Activated CD8-positive, alpha-beta T cell treated with anti-CD3 and anti-CD28 coated beads for 36 hours (primary cell): ENCODE measurements around the gene PANK4. TPM values are rescaled to one million over a fixed set of nuclear protein-coding genes. Genes with fewer than 3 reads are reported as not detected.

Experiments used
- ATAC-seq: fragments of 200-7000 bp; cut with Tn5 transposase; one replicate; pipeline ENCODE4 v1.10.0; 2021; ENCODE audit warnings: mild to moderate bottlenecking, moderate library complexity
- CTCF ChIA-PET: fragments of 350-600 bp; sonication (Branson Sonifier 250); formaldehyde crosslinking; loops from one replicate; lab custom pipeline; 2021; ENCODE audit warnings: antibody characterized with exemption; lab: Charles Lee
- POLR2A ChIA-PET: fragments of 350-600 bp; sonication (Branson Sonifier 250); formaldehyde crosslinking; loops from one replicate; lab custom pipeline; 2021; ENCODE audit warnings: antibody characterized with exemption; lab: Charles Lee
- DNase-seq: peaks from one replicate; pipeline ENCODE4 v3.0.0-alpha.2; 2020
- H3K27ac Mint-ChIP-seq: one replicate; pipeline ENCODE4 v1.8.0; 2021; ENCODE audit warnings: mild to moderate bottlenecking, mixed read lengths
- H3K27me3 Mint-ChIP-seq: one replicate; pipeline ENCODE4 v1.8.0; 2021; ENCODE audit warnings: mixed read lengths
- H3K36me3 Mint-ChIP-seq: one replicate; pipeline ENCODE4 v1.8.0; 2021; ENCODE audit warnings: low read depth, mixed read lengths
- H3K4me1 Mint-ChIP-seq: one replicate; pipeline ENCODE4 v1.8.0; 2021; ENCODE audit warnings: low read depth, mixed read lengths
- H3K4me3 Mint-ChIP-seq: one replicate; pipeline ENCODE4 v1.8.0; 2021; ENCODE audit warnings: mild to moderate bottlenecking, moderate library complexity, mixed read lengths
- H3K9me3 Mint-ChIP-seq: one replicate; pipeline ENCODE4 v1.8.0; 2021; ENCODE audit warnings: mixed read lengths
- intact Hi-C: fragments of 100-400 bp; cut with micrococcal nuclease; formaldehyde crosslinking; loops from one replicate; pipeline ENCODE4 v1.10.0; 2022
- total RNA-seq, 2 experiments: library from RNA; stranded (reverse); gene quantifications; one replicate each; pipeline ENCODE4 v1.2.3, GENCODE V29; 2021
- TF ChIP-seq, protein P1 (sequence below): fragments of 200-600 bp; IDR thresholded peaks from one replicate; pipeline ENCODE4 v1.8.0; 2022; ENCODE audit warnings: antibody characterized with exemption, mild to moderate bottlenecking

PANK4 gene
- total RNA-seq, 2 experiments from 2014 or later = 39.0 to 40.6 TPM

DNA sequence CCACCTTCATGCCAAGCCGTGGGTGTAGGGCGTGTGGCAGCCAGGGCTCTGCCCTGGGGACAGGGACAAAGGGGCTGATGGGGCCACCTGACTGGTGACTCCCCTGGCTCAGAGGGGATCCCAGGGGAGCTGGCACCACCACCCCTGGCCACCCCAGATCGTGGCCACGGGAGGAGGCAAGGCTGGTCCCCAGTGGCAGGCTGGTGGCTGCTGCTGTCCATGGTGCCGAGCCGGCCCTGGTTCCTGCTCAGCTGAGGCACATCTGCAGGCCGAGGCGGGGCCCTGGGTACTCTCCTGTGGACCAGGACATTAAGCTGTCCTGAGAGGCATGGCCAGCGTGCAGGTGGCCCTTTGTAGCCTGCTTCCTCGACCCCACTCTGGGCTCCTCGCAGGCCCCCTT is 43.8 kb downstream of the PANK4 start:
- Mint-ChIP-seq H3K27me3 (no peaks in the 10 kb centered on the region), H3K4me3 (no peak overlapping the region), H3K36me3 (no peaks in the 10 kb centered on the region), H3K4me1 (no peaks in the 10 kb centered on the region), H3K9me3 (no peaks in the 10 kb centered on the region), H3K27ac (no peak overlapping the region)
- CTCF ChIA-PET = no interaction called here
- intact Hi-C loops = no loop called here
- no peak for DNase-seq
- TF ChIP-seq, protein P1, sequence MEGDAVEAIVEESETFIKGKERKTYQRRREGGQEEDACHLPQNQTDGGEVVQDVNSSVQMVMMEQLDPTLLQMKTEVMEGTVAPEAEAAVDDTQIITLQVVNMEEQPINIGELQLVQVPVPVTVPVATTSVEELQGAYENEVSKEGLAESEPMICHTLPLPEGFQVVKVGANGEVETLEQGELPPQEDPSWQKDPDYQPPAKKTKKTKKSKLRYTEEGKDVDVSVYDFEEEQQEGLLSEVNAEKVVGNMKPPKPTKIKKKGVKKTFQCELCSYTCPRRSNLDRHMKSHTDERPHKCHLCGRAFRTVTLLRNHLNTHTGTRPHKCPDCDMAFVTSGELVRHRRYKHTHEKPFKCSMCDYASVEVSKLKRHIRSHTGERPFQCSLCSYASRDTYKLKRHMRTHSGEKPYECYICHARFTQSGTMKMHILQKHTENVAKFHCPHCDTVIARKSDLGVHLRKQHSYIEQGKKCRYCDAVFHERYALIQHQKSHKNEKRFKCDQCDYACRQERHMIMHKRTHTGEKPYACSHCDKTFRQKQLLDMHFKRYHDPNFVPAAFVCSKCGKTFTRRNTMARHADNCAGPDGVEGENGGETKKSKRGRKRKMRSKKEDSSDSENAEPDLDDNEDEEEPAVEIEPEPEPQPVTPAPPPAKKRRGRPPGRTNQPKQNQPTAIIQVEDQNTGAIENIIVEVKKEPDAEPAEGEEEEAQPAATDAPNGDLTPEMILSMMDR = no peak
- no peak for ATAC-seq
- POLR2A ChIA-PET = no interaction called here

DNA sequence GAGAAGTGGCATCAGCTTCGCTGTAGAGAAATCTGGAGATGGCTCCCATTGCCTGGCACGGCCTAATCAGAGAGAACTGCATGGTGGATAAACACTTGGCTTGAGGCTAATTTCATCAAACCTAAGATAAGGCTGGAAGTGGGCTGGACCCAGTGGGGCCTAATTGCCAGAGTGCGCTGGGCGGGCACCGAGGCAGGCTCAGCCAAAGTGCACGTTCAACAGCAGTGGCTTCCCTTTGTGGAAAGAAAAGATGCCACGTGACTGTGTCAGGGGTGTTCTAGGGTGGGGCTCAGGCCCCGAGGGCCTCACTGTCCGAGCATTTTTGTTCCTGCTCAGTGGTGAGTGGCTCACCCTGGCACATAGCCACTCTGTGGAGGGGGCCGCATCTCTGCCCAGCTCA is 44.5 kb downstream of the PANK4 start:
- no peaks in the 10 kb centered on the region for H3K36me3 Mint-ChIP-seq
- intact Hi-C loops = no loop called here
- H3K27me3 Mint-ChIP-seq = no peaks in the 10 kb centered on the region
- no peak overlapping the region for H3K4me3 Mint-ChIP-seq
- no peaks in the 10 kb centered on the region for H3K9me3 Mint-ChIP-seq
- no peak for ATAC-seq
- DNase-seq = no peak
- TF ChIP-seq, protein P1 = no peak
- no peak overlapping the region for H3K27ac Mint-ChIP-seq
- ChIA-PET CTCF (interaction anchor here (1.0 kb wide), 1 partner anchor 42 kb away, joined by 3 read pairs; no protein-coding TSS in a partner anchor), POLR2A (no interaction called here)
- no peaks in the 10 kb centered on the region for H3K4me1 Mint-ChIP-seq

DNA sequence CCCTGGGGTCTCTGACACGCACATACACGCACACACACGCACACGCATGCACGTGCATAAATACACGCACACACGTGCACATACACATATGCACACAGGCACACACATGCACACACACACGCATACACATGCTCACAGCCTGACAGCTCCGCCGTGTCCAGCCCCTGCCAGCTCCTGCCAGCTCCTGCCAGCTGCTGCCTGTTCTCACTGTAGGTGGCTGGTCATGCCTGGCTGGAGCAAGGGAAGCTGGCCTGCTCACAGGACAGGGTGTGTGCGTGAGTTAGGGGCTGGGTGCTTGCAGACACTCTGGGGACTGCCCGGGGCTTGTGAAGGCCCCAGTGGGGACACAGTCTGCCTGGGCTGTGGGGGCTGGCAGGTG is 45.4 kb downstream of the PANK4 start:
- H3K27ac Mint-ChIP-seq = no peak overlapping the region
- no peaks in the 10 kb centered on the region for H3K27me3 Mint-ChIP-seq
- POLR2A ChIA-PET = no interaction called here
- no peak overlapping the region for H3K4me3 Mint-ChIP-seq
- H3K4me1 Mint-ChIP-seq = no peaks in the 10 kb centered on the region
- intact Hi-C loops = no loop called here
- CTCF ChIA-PET = interaction anchor here (1.0 kb wide), 1 partner anchor 43 kb away, joined by 3 read pairs; no protein-coding TSS in a partner anchor
- H3K9me3 Mint-ChIP-seq = no peaks in the 10 kb centered on the region
- TF ChIP-seq, protein P1 = no peak
- no peak for ATAC-seq
- no peaks in the 10 kb centered on the region for H3K36me3 Mint-ChIP-seq
- no peak for DNase-seq

- ChIA-PET POLR2A (no interaction called here), CTCF (interaction anchor here (1.0 kb wide), 1 partner anchor 44 kb away, joined by 3 read pairs; no protein-coding TSS in a partner anchor)
- H3K36me3 Mint-ChIP-seq = no peaks in the 10 kb centered on the region
- intact Hi-C loops = no loop called here
- no peak for ATAC-seq
- no peaks in the 10 kb centered on the region for H3K4me1 Mint-ChIP-seq
- H3K27me3 Mint-ChIP-seq = no peaks in the 10 kb centered on the region
- no peak for DNase-seq
- TF ChIP-seq, protein P1 = no peak
- H3K4me3 Mint-ChIP-seq = no peak overlapping the region
- H3K9me3 Mint-ChIP-seq = no peaks in the 10 kb centered on the region
- no peak overlapping the region for H3K27ac Mint-ChIP-seq
Measured at GRCh38 chr1:2480236-2480985, 46.0 kb downstream of the PANK4 start.

DNA sequence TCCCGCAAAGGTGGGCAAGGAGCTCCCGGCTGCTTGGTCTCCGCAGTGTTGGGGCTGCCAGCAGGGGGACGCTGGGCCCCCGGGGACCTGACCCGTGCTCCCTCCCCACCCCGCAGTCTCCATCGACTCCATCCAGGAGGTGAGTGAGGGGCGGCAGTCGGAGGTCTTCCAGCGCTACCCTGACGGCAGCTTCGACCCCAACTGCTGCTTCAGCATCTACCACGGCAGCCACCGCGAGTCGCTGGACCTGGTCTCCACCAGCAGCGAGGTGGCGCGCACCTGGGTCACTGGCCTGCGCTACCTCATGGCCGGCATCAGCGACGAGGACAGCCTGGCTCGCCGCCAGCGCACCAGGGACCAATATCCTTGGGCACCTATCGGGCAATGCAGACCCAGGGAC is 46.8 kb downstream of the PANK4 start:
- POLR2A ChIA-PET = no interaction called here

More for the DNA sequence above, 46.8 kb downstream of the PANK4 start:
- Mint-ChIP-seq H3K27me3 (no peaks in the 10 kb centered on the region), H3K27ac (no peak overlapping the region), H3K4me1 (no peaks in the 10 kb centered on the region), H3K36me3 (no peaks in the 10 kb centered on the region), H3K9me3 (no peaks in the 10 kb centered on the region), H3K4me3 (no peak overlapping the region)
- DNase-seq = no peak
- TF ChIP-seq, protein P1 = no peak
- CTCF ChIA-PET = no interaction called here
- intact Hi-C loops = no loop called here
- no peak for ATAC-seq
